LNCaP clone FGC (cell line): ENCODE measurements around the gene SLC25A22.

Source experiments
- DNase-seq: peaks from one replicate; pipeline ENCODE4 v3.0.0-alpha.2; 2011; ENCODE audit warnings: low read depth
- H3K4me3 ChIP-seq: 2 replicates; pipeline ENCODE4 v1.5.1; 2011; ENCODE audit warnings: mild to moderate bottlenecking, low read depth, low read length, control low read depth
- TF ChIP-seq, protein P1 (sequence below): IDR thresholded peaks from 2 replicates; pipeline ENCODE4 v1.5.1; 2012; ENCODE audit warnings: mild to moderate bottlenecking; ENCODE audit not compliant: control insufficient read depth, insufficient read depth; ENCODE audit errors: extremely low read depth

The SLC25A22 gene

DNA sequence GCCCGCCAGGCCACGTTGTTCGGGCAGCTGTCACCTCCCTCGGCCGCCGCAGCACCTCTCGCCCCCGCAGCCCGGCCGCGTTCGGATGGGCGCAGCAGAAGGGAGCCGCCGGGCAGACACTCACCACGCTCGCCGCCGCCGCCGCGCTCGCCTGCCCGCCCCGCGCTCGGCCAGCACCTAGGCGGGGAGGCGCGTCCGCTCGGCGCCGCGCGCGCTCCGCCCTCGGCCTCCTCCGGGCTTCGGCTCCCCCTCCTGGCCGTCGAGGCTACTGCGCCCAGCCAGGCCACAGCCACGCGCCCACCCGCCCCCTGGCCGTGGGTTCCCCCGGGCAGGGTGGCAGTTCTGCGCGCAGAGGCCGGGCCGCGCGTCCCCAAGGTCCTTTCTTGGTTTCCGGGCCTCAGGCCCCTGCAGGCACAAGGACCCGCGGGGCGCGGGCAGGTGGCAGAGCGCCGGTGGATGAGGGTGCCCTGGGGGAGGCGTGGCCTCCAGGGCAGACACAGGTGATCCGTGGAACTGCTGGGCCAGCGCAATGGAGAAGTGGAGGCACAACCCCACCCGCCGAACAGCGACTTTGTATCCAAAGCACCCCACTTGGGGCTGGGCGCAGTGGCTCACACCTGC lies at the start of gene SLC25A22:
SLC25A22 (minus strand) TSS at position 189 of the 621 bp plus-strand sequence. CDS start 3,275 bp downstream, outside the sequence.
- DNase-seq: no peak
- TF ChIP-seq, protein P1, sequence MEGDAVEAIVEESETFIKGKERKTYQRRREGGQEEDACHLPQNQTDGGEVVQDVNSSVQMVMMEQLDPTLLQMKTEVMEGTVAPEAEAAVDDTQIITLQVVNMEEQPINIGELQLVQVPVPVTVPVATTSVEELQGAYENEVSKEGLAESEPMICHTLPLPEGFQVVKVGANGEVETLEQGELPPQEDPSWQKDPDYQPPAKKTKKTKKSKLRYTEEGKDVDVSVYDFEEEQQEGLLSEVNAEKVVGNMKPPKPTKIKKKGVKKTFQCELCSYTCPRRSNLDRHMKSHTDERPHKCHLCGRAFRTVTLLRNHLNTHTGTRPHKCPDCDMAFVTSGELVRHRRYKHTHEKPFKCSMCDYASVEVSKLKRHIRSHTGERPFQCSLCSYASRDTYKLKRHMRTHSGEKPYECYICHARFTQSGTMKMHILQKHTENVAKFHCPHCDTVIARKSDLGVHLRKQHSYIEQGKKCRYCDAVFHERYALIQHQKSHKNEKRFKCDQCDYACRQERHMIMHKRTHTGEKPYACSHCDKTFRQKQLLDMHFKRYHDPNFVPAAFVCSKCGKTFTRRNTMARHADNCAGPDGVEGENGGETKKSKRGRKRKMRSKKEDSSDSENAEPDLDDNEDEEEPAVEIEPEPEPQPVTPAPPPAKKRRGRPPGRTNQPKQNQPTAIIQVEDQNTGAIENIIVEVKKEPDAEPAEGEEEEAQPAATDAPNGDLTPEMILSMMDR: peak; percentile 87
- H3K4me3 ChIP-seq: peak within 1 kb of the TSS; percentile 94

DNA sequence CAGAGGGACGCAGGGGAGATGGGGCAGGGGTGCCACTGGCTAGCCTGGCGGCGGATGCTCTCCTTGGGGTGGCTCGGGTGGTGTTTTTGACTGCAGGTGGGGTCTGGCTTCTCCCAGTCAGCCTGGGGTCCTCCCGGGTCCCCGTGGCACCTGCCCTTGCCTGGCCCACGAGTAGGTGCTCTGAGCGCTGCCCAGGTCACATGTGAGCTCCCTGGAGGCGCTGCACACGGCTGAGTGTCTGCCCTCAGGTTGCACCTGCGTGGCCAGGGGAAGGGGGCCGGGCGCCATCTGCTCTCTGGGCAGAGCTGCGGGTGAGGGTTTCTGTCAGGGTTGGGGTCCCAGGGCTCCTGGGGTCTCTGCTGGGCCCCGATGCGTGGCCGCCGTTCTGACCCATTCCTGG lies 49.8 kb upstream of the SLC25A22 start:
- TF ChIP-seq, protein P1: no peak
- no peak for DNase-seq
- H3K4me3 ChIP-seq: no peak overlapping the region

DNA sequence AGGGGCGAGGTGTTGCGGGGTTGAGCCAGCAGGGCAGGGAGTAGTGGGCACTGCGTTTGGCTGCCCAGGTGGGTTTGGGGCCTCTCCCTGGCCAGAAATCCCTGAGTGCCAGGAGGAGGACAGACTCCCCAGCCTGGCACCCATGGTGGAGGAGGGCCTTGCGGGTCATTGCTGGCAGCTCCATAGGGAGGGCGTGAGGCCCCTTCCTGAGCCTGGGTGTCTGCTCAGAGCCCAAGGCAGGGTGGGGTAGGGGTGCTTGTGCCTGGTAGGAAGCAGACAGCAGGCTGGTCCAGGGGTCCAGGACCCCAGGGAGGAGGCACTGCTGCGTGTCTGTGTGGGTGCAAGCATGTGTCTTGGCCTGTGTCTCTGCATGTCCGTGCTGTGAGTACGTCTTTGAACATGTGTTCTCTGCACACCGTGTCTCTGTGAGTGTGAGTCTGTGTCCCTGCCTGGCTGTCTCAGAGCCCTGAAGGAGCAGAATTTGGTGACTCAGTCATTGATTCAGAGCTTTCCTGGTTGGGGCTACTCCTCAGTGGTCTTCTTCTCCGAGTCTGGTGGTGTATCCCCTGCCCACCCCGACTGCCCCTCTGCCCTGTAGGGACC lies 48.5 kb upstream of the SLC25A22 start:
- TF ChIP-seq, protein P1: no peak
- H3K4me3 ChIP-seq: no peak overlapping the region
- no peak for DNase-seq

DNA sequence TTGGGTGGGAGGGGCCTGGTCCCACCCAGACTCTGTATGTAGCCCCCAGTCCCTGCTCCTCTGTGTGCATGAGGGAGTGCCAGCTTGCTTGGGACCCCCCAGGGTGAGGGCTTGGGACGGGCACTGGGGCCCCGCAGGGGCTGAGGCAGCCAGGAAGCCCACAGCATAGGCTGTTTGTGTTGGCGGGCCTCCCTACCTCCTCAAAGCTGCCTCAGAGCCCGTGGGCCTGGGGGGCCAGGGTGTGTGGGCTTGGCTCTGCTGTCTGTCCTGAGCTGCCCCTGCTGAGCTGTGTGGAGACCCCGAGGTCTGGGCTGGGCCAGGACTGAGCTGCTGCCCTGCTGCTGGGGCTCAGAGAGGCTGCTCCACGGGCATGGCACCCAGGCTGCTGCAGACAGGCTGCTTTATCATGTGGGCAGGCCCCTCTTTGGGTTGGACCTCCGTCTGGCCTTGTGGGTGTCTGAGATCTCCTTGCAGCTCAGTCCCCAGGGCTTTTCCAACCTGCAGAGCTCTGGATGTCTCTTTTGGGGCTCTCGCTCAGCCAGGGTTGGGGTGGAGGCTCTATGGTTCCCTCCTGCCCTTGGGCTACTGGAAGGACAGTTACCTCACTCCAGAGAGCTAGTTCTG lies 47.9 kb upstream of the SLC25A22 start:
- TF ChIP-seq, protein P1: no peak
- H3K4me3 ChIP-seq: no peak overlapping the region
- DNase-seq: no peak

DNA sequence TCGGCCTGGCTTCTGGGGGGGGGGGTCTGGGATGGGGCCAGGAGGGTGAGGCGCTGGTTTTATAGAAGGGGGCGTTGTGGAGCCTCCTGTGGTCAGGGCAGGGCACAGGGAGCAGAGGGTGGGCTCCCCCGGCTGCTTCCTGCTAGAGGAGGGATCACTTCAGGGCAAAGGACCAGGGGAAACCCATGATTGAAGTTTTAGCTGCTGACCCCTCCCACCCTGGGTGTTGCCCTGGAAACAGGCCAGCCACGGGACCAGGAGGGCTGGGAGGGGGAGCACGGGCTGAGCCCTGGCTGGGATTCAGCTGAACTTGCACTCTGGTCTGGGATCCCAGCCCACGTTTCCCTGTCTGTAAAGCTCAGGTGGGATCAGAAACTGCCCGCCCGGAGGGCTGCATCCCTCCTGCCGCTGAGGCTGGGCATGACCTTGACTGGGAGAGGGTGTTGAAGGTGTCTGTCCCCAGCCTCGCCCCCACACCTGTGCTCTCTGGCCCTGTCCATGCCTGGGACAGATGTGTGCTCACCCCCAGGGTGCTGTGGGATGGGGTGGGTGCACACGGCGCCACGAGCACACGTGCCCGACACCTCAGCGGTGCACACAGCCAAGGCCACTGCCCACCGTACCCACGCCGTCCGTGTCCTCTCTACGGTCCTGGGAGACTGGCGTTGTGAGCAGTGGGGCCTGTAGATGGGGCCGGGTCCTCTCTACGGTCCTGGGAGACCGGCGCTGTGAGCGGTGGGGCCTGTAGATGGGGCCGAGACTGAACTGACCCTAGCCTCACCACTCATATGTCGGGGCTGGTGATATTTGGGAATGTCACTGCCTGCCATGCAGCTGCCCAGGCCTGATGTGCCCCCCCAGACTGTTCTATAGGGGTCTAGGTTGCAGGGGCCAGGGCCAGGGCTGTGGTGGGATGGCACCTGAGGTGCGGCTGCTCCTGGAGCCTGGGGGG lies 46.9 kb upstream of the SLC25A22 start:
- no peak overlapping the region for H3K4me3 ChIP-seq
- DNase-seq: no peak
- TF ChIP-seq, protein P1: no peak

DNA sequence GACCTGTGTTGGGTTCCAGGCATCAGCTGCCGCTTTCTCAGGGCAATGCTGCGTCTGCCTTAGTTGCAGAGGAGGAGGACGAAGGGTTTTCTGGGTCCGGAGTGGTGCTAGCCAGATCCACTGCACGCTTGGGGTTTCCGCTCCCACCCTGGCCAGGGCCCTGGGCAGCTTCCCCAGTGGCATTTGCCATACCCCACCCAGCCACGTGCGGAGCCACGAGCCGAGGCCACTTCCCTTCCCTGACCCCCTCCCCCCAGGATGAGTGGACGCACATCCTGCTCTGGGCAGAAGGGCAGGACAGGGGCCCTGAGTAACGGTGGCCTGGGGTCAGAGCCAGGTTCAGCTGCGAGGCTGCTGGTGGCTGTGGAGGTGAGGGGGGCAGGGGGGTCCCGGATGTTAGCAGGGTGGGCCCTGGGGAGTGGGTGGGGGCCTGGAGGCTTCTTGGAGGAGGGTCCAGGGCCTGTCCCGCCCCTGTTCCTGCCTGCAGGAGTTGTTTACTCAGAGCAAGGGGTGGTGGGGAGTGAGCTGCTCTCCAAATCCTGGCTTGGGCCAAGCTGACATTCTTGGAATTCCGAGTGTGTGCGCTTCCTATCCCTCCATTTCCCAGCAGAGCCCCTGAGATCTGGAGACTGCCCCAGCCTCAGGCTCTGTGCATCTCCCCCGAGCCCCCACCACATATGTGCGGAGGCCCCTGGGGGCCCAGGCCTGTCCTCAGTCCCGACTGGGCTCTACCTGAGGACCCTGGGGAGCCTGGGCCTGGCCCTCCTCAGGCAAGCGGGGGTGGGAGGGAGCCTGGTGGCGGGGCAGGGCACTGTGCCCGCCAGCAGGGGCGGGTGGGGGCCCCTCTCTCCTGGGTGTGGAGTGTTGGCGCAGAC lies 46.0 kb upstream of the SLC25A22 start:
- no peak for DNase-seq
- H3K4me3 ChIP-seq: peak overlapping the region; percentile 96
- TF ChIP-seq, protein P1: no peak
